PFSK-1 (cell line): ENCODE data around the gene TMEM80.

Source experiments
- FOXP2 ChIP-seq: optimal IDR thresholded peaks from 2 replicates; pipeline ENCODE3; 2011; ENCODE audit warnings: borderline replicate concordance, control low read depth, inconsistent platforms; ENCODE audit not compliant: insufficient read depth; ENCODE audit errors: extremely low read length, extremely low read depth
- POLR2AphosphoS5 ChIP-seq: IDR thresholded peaks from 2 replicates; pipeline ENCODE4 v1.6.1; 2012; ENCODE audit warnings: low read depth, mild to moderate bottlenecking, control low read depth, low read length, moderate library complexity
- SIN3A ChIP-seq: IDR thresholded peaks from 2 replicates; pipeline ENCODE4 v1.6.1; 2012; ENCODE audit warnings: mild to moderate bottlenecking, low read length, moderate library complexity, borderline replicate concordance; ENCODE audit not compliant: insufficient read depth
- TAF1 ChIP-seq: IDR thresholded peaks from 2 replicates; pipeline ENCODE4 v1.6.1; 2012; ENCODE audit warnings: low read length, control low read depth, borderline replicate concordance; ENCODE audit not compliant: insufficient read depth
- TF ChIP-seq, protein P1 (sequence below), 2 experiments: IDR thresholded peaks; 2 replicates each; pipeline versions ENCODE4 v1.6.1 to v1.8.0; 2011 to 2012; ENCODE audit warnings: low read depth in 2 of 2, low read length in 2 of 2, control low read depth in 1 of 2, inconsistent platforms in 1 of 2, mild to moderate bottlenecking in 1 of 2, moderate library complexity in 1 of 2; ENCODE audit not compliant: insufficient read depth in 1 of 2

DNA sequence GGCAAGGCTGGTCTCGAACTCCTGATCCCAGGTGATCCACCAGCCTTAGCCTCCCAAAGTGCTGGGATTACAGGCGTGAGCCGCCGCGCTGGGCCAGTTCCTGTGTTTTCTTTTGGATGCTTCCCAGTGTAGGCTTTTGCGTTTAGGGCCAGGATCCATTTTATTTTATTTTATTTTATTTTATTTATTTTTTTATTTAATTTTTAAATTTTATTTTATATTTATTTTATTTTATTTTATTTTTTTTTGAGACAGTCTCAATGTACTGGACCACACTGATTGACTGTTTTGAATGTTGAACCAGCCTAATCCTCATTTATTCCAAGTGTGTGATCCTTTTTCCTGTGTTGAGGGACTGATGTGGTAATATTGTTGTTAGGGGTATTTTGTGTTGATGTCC, 18.8 kb downstream of the TMEM80 start:
- TF ChIP-seq, protein P1, sequence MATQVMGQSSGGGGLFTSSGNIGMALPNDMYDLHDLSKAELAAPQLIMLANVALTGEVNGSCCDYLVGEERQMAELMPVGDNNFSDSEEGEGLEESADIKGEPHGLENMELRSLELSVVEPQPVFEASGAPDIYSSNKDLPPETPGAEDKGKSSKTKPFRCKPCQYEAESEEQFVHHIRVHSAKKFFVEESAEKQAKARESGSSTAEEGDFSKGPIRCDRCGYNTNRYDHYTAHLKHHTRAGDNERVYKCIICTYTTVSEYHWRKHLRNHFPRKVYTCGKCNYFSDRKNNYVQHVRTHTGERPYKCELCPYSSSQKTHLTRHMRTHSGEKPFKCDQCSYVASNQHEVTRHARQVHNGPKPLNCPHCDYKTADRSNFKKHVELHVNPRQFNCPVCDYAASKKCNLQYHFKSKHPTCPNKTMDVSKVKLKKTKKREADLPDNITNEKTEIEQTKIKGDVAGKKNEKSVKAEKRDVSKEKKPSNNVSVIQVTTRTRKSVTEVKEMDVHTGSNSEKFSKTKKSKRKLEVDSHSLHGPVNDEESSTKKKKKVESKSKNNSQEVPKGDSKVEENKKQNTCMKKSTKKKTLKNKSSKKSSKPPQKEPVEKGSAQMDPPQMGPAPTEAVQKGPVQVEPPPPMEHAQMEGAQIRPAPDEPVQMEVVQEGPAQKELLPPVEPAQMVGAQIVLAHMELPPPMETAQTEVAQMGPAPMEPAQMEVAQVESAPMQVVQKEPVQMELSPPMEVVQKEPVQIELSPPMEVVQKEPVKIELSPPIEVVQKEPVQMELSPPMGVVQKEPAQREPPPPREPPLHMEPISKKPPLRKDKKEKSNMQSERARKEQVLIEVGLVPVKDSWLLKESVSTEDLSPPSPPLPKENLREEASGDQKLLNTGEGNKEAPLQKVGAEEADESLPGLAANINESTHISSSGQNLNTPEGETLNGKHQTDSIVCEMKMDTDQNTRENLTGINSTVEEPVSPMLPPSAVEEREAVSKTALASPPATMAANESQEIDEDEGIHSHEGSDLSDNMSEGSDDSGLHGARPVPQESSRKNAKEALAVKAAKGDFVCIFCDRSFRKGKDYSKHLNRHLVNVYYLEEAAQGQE (IDR thresholded peaks at IDR 0.05; ENCODE audit: insufficient read depth in 1 of 2, low read depth in 2 of 2, low read length in 2 of 2): no peak
- TF ChIP-seq POLR2AphosphoS5 (no peak), SIN3A (no peak), TAF1 (no peak), FOXP2 (no peak)
